ENCODE results near the gene DNAH7. TPM values are rescaled to one million over a fixed set of nuclear protein-coding genes. Genes with fewer than 3 reads are reported as not detected.

Gene DNAH7
- not detected in 2 replicates for total RNA-seq

DNA sequence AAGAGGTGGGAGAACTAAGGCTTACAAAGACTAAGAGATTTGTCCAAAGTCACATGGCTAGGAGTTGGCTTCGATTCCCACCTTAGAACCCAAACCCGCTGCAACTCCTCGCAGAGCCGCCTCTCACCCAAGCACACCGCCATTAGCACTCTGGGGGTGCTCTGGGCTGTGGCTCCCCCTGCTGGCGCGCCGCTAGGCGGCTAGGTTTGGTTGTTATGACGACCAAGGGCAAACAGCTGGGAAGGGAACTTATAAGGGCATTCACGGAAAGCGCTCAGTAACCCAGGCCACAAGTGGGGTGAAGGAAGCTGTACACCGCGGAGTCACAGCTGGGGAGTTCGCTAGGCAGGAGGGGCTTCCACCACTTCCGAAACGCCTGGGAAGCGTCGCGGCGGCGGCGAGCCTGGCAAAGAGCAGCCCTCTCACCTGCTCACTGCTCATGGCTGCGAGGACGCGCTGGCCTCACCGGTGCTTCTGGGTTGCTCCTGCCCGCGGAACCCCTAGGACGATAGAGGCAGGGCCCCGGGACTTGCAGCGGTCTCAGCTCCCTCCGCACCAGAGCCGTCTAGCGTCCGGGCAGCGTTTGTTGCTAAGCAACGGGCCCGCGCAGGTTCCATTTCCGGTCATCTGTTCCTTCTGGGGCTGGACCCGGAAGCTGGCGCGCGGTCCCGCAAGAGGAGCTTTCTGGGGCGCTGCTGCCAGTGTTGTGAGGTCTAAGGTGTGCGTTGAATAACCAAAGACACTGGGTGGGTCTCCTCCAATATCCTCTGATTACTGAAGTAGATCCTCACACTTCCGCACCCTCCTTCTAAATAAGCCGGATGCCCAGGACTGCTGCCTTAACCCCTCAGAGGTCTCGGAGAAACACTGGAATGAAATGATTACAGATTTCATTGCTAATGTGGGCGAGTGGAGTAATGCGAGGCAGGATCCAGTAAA lies at the start of gene DNAH7:
Gene DNAH7 (minus strand): TSS at position 567 of the 939 bp plus-strand sequence. CDS start 126 bp downstream, at position 441.
- DNase-seq (ENCODE audit: low spot score) = peak; percentile 89
- intact Hi-C loops (cut with micrococcal nuclease) = loop anchor here (2.0 to 10.0 kb wide), 6 partner anchors 408 to 1604 kb away; no protein-coding TSS in a partner anchor
- Mint-ChIP-seq H3K36me3 (ENCODE audit: low read depth) (no peaks in the 10 kb centered on the region), H3K9me3 (no peaks in the 10 kb centered on the region), H3K27me3 (ENCODE audit: low read depth) (peaks cover 15% of the 10 kb centered on the region), H3K27ac (peak within 1 kb of the TSS; percentile 69), H3K4me1 (ENCODE audit: low read depth) (peaks cover 3% of the 10 kb centered on the region), H3K4me3 (ENCODE audit: low read depth) (peak within 1 kb of the TSS; percentile 85)

GRCh38 chr2:196117214-196117705 lies 48.6 kb upstream of the DNAH7 start:
- H3K27ac Mint-ChIP-seq = no peak overlapping the region
- no peak overlapping the region for H3K4me3 Mint-ChIP-seq (ENCODE audit: low read depth)
- intact Hi-C loops (cut with micrococcal nuclease) = loop anchor here (5.0 kb wide), 1 partner anchor 35 kb away; no protein-coding TSS in a partner anchor
- no peaks in the 10 kb centered on the region for H3K36me3 Mint-ChIP-seq (ENCODE audit: low read depth)
- peaks cover 1% of the 10 kb centered on the region for H3K27me3 Mint-ChIP-seq (ENCODE audit: low read depth)
- peaks cover 11% of the 10 kb centered on the region for H3K4me1 Mint-ChIP-seq (ENCODE audit: low read depth)
- DNase-seq (ENCODE audit: low spot score) = no peak
- no peaks in the 10 kb centered on the region for H3K9me3 Mint-ChIP-seq

GRCh38 chr2:196113061-196113974 lies 44.7 kb upstream of the DNAH7 start:
- intact Hi-C loops (cut with micrococcal nuclease) = loop anchor here (1.0 kb wide), 1 partner anchor 12 kb away; no protein-coding TSS in a partner anchor
- H3K27me3 Mint-ChIP-seq (ENCODE audit: low read depth) = no peaks in the 10 kb centered on the region
- no peaks in the 10 kb centered on the region for H3K36me3 Mint-ChIP-seq (ENCODE audit: low read depth)
- H3K4me1 Mint-ChIP-seq (ENCODE audit: low read depth) = peaks cover 11% of the 10 kb centered on the region
- no peak for DNase-seq (ENCODE audit: low spot score)
- no peaks in the 10 kb centered on the region for H3K9me3 Mint-ChIP-seq
- no peak overlapping the region for H3K4me3 Mint-ChIP-seq (ENCODE audit: low read depth)
- no peak overlapping the region for H3K27ac Mint-ChIP-seq

- no peak overlapping the region for H3K4me3 Mint-ChIP-seq (ENCODE audit: low read depth)
Observed at GRCh38 chr2:196112418-196113034, 43.9 kb upstream of the DNAH7 start.

GRCh38 chr2:196108604-196109003 lies 40.0 kb upstream of the DNAH7 start:
- Mint-ChIP-seq H3K9me3 (no peaks in the 10 kb centered on the region), H3K27me3 (ENCODE audit: low read depth) (no peaks in the 10 kb centered on the region), H3K27ac (no peak overlapping the region), H3K4me3 (ENCODE audit: low read depth) (no peak overlapping the region), H3K36me3 (ENCODE audit: low read depth) (no peaks in the 10 kb centered on the region), H3K4me1 (ENCODE audit: low read depth) (peaks cover 14% of the 10 kb centered on the region)
- intact Hi-C loops (cut with micrococcal nuclease) = no loop called here
- DNase-seq (ENCODE audit: low spot score) = no peak

More at GRCh38 chr2:196112418-196113034, 43.9 kb upstream of the DNAH7 start:
- Mint-ChIP-seq H3K36me3 (ENCODE audit: low read depth) (no peaks in the 10 kb centered on the region), H3K9me3 (no peaks in the 10 kb centered on the region), H3K27me3 (ENCODE audit: low read depth) (no peaks in the 10 kb centered on the region), H3K4me1 (ENCODE audit: low read depth) (peaks cover 11% of the 10 kb centered on the region), H3K27ac (no peak overlapping the region)
- no peak for DNase-seq (ENCODE audit: low spot score)
- intact Hi-C loops (cut with micrococcal nuclease) = loop anchor here (1.0 kb wide), 1 partner anchor 11 kb away; no protein-coding TSS in a partner anchor

- Mint-ChIP-seq H3K27me3 (ENCODE audit: low read depth) (no peaks in the 10 kb centered on the region), H3K4me3 (ENCODE audit: low read depth) (no peak overlapping the region), H3K36me3 (ENCODE audit: low read depth) (no peaks in the 10 kb centered on the region), H3K9me3 (no peaks in the 10 kb centered on the region), H3K27ac (no peak overlapping the region), H3K4me1 (ENCODE audit: low read depth) (peaks cover 19% of the 10 kb centered on the region)
- DNase-seq (ENCODE audit: low spot score) = no peak
- intact Hi-C loops (cut with micrococcal nuclease) = no loop called here
Observed at GRCh38 chr2:196105951-196106350, 37.3 kb upstream of the DNAH7 start.

DNA sequence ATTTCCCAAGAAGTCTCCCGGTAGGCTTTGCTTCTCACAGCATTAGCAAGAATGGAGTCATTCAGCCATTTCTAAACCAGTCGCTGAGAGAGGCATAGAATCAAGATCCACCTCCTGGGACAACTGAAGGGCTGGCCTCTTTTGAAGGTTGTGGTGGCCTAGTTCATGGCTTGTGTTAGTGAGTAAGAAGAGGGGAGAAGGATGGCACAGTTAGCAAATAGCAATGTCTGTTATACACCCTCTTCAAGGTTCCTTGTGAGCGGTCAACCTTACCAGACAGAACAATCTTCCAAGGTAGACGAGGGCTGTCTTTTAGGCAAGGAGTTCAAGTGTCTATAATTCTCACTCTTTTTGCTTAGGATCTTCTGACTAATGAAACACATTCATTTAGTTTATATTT lies 35.4 kb upstream of the DNAH7 start:
- intact Hi-C loops (cut with micrococcal nuclease) = loop anchor here (5.0 kb wide), 1 partner anchor 38 kb away; no protein-coding TSS in a partner anchor
- peaks cover 23% of the 10 kb centered on the region for H3K4me1 Mint-ChIP-seq (ENCODE audit: low read depth)
- no peak overlapping the region for H3K27ac Mint-ChIP-seq
- H3K4me3 Mint-ChIP-seq (ENCODE audit: low read depth) = no peak overlapping the region
- H3K9me3 Mint-ChIP-seq = no peaks in the 10 kb centered on the region
- no peak for DNase-seq (ENCODE audit: low spot score)
- H3K27me3 Mint-ChIP-seq (ENCODE audit: low read depth) = no peaks in the 10 kb centered on the region
- no peaks in the 10 kb centered on the region for H3K36me3 Mint-ChIP-seq (ENCODE audit: low read depth)

DNA sequence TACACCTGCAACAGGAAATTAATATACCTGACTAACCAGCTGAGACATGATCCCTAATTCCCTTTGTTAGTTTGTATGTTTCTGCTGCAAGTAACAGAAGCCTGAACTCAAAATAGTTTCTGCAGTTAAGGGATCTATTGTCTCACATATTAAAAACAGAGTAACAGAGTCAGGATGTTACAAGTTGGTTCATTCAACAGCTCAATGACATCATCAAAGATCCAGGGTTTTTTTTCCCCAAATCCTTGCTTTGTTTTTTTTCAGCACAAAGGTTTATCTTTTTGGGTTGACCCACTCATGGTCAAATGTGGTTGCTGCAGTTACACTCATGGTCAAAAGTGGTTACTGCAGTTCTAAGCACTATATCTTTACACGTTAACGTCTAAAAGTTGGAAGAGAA lies 35.0 kb upstream of the DNAH7 start:
- Mint-ChIP-seq H3K27ac (no peak overlapping the region), H3K4me3 (ENCODE audit: low read depth) (no peak overlapping the region), H3K4me1 (ENCODE audit: low read depth) (peaks cover 23% of the 10 kb centered on the region), H3K27me3 (ENCODE audit: low read depth) (peaks cover 2% of the 10 kb centered on the region), H3K9me3 (no peaks in the 10 kb centered on the region), H3K36me3 (ENCODE audit: low read depth) (no peaks in the 10 kb centered on the region)
- intact Hi-C loops (cut with micrococcal nuclease) = loop anchor here (5.0 kb wide), 1 partner anchor 39 kb away; no protein-coding TSS in a partner anchor
- no peak for DNase-seq (ENCODE audit: low spot score)

GRCh38 chr2:196101325-196101991 lies 32.8 kb upstream of the DNAH7 start:
- H3K36me3 Mint-ChIP-seq (ENCODE audit: low read depth) = no peaks in the 10 kb centered on the region
- no peaks in the 10 kb centered on the region for H3K9me3 Mint-ChIP-seq
- no peak overlapping the region for H3K4me3 Mint-ChIP-seq (ENCODE audit: low read depth)
- DNase-seq (ENCODE audit: low spot score) = no peak
- peaks cover 23% of the 10 kb centered on the region for H3K4me1 Mint-ChIP-seq (ENCODE audit: low read depth)
- intact Hi-C loops (cut with micrococcal nuclease) = loop anchor here (1.0 to 5.0 kb wide), 2 partner anchors 12 to 41 kb away; no protein-coding TSS in a partner anchor
- H3K27ac Mint-ChIP-seq = no peak overlapping the region
- peaks cover 5% of the 10 kb centered on the region for H3K27me3 Mint-ChIP-seq (ENCODE audit: low read depth)

- no peaks in the 10 kb centered on the region for H3K36me3 Mint-ChIP-seq (ENCODE audit: low read depth)
- H3K27me3 Mint-ChIP-seq (ENCODE audit: low read depth) = peaks cover 5% of the 10 kb centered on the region
- intact Hi-C loops (cut with micrococcal nuclease) = loop anchor here (5.0 kb wide), 1 partner anchor 42 kb away; no protein-coding TSS in a partner anchor
- no peak for DNase-seq (ENCODE audit: low spot score)
- H3K4me1 Mint-ChIP-seq (ENCODE audit: low read depth) = peaks cover 17% of the 10 kb centered on the region
- no peak overlapping the region for H3K27ac Mint-ChIP-seq
- H3K4me3 Mint-ChIP-seq (ENCODE audit: low read depth) = no peak overlapping the region
- H3K9me3 Mint-ChIP-seq = peaks cover 1% of the 10 kb centered on the region
Observed at GRCh38 chr2:196099916-196100315, 31.3 kb upstream of the DNAH7 start.

GRCh38 chr2:196097864-196098660 lies 29.4 kb upstream of the DNAH7 start:
- DNase-seq (ENCODE audit: low spot score) = no peak
- peaks cover 18% of the 10 kb centered on the region for H3K9me3 Mint-ChIP-seq

More at GRCh38 chr2:196097864-196098660, 29.4 kb upstream of the DNAH7 start:
- intact Hi-C loops (cut with micrococcal nuclease) = no loop called here
- H3K27ac Mint-ChIP-seq = no peak overlapping the region
- no peak overlapping the region for H3K4me3 Mint-ChIP-seq (ENCODE audit: low read depth)
- peaks cover 5% of the 10 kb centered on the region for H3K27me3 Mint-ChIP-seq (ENCODE audit: low read depth)
- H3K36me3 Mint-ChIP-seq (ENCODE audit: low read depth) = no peaks in the 10 kb centered on the region
- peaks cover 17% of the 10 kb centered on the region for H3K4me1 Mint-ChIP-seq (ENCODE audit: low read depth)
